ENCODE results near the gene C11orf68. TPM values are rescaled to one million over a fixed set of nuclear protein-coding genes. Genes with fewer than 3 reads are reported as not detected.
"Not testable (repeated sequence)": the region's sequence is repeated elsewhere in the genome, so short reads cannot be mapped to it uniquely, and the experiment has no call there.

Gene C11orf68
- total and polyA plus RNA-seq, 8 donors, result 10.2 to 20.8 (median 13.8) TPM

DNA sequence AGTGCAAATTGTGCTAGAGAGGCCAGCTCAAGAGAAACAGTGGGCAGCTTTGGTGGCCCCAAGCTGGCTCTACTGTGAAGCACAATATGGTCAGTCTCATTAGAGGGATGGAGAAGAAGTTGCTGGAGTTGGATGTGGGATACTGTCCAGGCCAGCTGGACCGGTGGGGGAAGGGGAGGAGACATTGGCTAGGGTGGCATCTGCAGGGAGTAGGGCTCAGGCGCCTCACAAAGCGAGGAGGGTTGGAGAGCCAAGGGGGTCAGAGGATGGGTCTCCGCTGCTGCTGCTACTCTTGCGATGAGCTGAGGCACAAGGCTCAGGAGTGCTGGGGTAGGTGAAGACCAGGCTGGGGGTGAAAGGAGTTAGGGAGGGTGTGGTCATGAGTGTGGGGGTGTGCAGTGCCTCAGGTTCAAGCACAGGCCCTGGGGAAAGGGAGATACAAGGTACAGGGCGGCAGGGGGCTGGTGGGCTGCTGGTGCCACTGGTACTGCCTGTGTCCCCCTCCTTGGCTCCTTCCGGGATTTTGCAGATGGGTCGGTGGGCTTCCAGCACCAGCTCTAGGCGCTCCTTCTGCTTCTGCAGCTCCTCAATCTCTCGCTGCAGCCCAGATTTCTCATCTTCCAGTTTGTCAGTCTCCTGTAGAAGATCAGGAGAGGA, 26.1 kb downstream of the C11orf68 start:
- intact Hi-C loops (cut with DNase I), result no loop called here
- ATAC-seq, result no peak
- Histone ChIP-seq H3K4me1 (peaks cover 1 to 25% (median 11%) of the 10 kb centered on the region in 3 donors), H3K36me3 (no peaks in the 10 kb centered on the region), H3K4me3 (no peak overlapping the region), H3K27me3 (no peaks in the 10 kb centered on the region), H3K9me3 (no peaks in the 10 kb centered on the region), H3K27ac (no peak overlapping the region)
- TF ChIP-seq, protein P1, sequence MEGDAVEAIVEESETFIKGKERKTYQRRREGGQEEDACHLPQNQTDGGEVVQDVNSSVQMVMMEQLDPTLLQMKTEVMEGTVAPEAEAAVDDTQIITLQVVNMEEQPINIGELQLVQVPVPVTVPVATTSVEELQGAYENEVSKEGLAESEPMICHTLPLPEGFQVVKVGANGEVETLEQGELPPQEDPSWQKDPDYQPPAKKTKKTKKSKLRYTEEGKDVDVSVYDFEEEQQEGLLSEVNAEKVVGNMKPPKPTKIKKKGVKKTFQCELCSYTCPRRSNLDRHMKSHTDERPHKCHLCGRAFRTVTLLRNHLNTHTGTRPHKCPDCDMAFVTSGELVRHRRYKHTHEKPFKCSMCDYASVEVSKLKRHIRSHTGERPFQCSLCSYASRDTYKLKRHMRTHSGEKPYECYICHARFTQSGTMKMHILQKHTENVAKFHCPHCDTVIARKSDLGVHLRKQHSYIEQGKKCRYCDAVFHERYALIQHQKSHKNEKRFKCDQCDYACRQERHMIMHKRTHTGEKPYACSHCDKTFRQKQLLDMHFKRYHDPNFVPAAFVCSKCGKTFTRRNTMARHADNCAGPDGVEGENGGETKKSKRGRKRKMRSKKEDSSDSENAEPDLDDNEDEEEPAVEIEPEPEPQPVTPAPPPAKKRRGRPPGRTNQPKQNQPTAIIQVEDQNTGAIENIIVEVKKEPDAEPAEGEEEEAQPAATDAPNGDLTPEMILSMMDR (IDR thresholded peaks at IDR 0.05), result no peak
- 84 to 87% methylated on average over 10 of the region's 10 CpGs for WGBS, 2 donors
- FAIRE-seq, result no peak
- DNase-seq, result peak in 1 of 6 donors; percentile 48

DNA sequence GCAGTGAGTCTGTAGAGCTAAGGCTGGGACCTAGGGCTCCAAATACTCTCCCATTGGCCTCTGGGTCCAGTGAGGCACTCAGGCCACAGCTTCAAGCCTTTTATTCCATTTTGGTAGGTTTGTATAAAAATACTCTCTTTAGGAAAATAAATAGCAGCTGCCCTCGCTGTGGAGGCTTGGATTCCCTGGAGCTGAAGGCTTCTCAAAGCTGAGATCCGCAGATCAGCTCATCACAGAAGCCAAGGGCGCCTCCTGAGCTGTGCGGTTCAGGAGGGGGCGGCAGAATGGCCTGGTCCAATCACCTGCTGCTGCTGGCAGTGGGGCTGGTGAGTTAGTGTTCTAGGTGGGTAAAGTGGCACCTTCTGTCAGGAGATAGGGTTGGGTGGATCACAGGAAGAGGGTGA, 26.7 kb downstream of the C11orf68 start:
- H3K4me3 ChIP-seq, result peak overlapping the region in 1 of 4 donors; percentile 71

DNA sequence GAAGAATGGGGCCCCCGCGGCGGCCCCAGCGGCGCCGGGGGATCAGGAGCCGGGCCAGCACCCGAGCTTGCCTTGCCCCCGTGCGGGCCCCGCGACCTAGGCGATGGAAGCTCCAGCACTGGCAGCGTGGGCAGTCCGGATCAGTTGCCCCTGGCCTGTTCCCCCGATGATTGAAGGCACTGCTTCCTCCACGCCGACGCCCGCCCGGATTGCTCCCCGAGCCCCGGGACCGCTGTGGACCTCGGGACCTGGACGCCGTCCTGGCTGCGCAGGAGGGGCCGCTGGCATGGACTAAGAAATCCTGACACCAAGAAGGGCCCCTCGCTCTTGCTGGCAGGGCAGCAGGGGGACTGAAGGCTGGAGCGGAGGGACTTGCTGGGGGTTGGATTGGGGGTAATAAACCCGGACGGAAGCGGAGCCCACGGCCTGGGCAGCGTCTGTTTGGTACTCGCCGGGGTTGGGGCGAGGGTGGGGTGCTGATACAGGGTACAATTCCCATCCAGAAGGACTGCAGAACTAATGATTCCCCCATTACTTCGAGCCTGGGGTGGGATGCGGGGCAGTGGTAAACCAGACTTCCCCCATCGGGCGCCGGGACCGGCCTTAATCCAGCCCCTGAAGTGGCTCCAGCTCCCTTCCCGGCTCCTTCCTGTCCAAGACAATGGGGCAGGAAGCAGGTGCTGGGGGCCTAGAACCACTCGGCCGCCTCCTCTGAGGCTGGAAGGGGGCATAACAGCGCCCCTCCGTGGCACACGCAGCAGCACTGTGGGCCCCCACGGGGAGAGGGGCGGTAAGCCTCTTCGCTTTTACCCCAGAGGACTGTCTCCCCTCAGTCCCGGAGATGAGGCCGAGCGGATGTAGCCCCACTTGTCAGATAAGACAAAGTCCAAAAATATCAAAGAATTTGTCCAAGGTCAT, 27.4 kb downstream of the C11orf68 start:
- H3K4me3 ChIP-seq, result peak overlapping the region; percentile 41 to 71 (median 58)
- no peaks in the 10 kb centered on the region for H3K27me3 ChIP-seq
- TF ChIP-seq, protein P1 (IDR thresholded peaks at IDR 0.05), result no peak
- FAIRE-seq (no peak), DNase-seq (peak in 1 of 6 donors; percentile 81), ATAC-seq (no peak)
- H3K27ac ChIP-seq, result peak overlapping the region; percentile 76 to 93 (median 88)
- intact Hi-C loops (cut with DNase I), result no loop called here
- peaks cover 7 to 31% (median 11%) of the 10 kb centered on the region in 3 donors for H3K4me1 ChIP-seq
- 21 to 25% methylated on average over 54 to 57 of the region's 57 CpGs for WGBS, 2 donors
- H3K9me3 ChIP-seq, result no peaks in the 10 kb centered on the region
- no peaks in the 10 kb centered on the region for H3K36me3 ChIP-seq

More for the DNA sequence above, 26.7 kb downstream of the C11orf68 start:
- H3K9me3 ChIP-seq; H3K36me3 ChIP-seq; intact Hi-C loops (cut with DNase I); ATAC-seq; H3K27me3 ChIP-seq; FAIRE-seq: not testable (repeated sequence)
- WGBS, 2 donors, result 82 to 95% methylated on average over 5 of the region's 5 CpGs
- peak in 1 of 6 donors; percentile 32 for DNase-seq
- Histone ChIP-seq H3K4me1 (peaks cover 7 to 31% (median 11%) of the 10 kb centered on the region in 3 donors), H3K27ac (peak overlapping the region in 1 of 4 donors; percentile 93)

DNA sequence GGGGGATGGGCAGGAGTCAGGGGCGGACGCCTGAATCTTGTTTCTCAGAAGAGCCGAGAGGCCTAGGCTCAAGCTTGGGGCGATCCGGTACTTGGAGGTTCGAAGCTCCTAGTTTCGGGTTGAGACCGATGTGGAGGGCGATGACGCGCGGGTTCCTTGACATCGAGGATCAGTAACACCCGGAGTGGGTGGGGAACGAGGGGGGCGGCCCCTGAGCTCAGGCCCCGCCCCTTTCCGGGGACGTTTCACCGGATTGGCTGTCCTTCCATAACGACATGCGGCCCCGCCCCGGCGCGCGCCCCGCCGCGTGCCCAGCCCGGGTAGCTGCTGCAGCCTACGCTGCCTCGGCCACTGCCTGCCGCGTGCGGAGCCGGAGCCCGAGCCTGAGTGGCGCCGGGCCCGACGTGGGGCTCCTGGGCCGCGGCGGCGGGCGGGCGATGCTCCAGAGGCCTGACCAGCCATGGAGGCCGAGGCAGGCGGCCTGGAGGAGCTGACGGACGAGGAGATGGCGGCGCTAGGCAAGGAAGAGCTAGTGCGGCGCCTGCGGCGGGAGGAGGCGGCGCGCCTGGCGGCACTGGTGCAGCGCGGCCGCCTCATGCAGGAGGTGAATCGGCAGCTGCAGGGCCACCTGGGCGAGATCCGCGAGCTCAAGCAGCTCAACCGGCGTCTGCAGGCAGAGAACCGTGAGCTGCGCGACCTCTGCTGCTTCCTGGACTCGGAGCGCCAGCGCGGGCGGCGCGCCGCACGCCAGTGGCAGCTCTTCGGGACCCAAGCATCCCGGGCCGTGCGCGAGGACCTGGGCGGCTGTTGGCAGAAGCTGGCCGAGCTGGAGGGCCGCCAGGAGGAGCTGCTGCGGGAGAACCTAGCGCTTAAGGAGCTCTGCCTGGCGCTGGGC, 28.3 kb downstream of the C11orf68 start, which contains the start of gene CCDC85B:
TSS of gene CCDC85B (plus strand) at position 350 of the 895 bp plus-strand sequence. CDS start at position 461, 111 bp downstream.
- TF ChIP-seq, protein P1 (IDR thresholded peaks at IDR 0.05), result no peak
- H3K9me3 ChIP-seq, result no peaks in the 10 kb centered on the region
- peak within 1 kb of the TSS; percentile 76 to 93 (median 88) for H3K27ac ChIP-seq
- intact Hi-C loops (cut with DNase I), result no loop called here
- ATAC-seq (peak; percentile 78 to 87 (median 84)), DNase-seq (peak; percentile 96 to 99 (median 98)), FAIRE-seq (no peak)
- peak within 1 kb of the TSS; percentile 41 to 82 (median 60) for H3K4me3 ChIP-seq
- 1% methylated on average over 71 to 94 of the region's 94 CpGs for WGBS, 2 donors
- no peaks in the 10 kb centered on the region for H3K36me3 ChIP-seq
- H3K4me1 ChIP-seq, result peaks cover 7 to 31% (median 11%) of the 10 kb centered on the region in 3 donors
- H3K27me3 ChIP-seq, result no peaks in the 10 kb centered on the region
